Measurements from ENCODE around the gene NTHL1. TPM values are rescaled to one million over a fixed set of nuclear protein-coding genes. Genes with fewer than 3 reads are reported as not detected.

The NTHL1 gene
- total RNA-seq, 6 donors from 2014 or later: 17.8 to 43.6 (median 28.8) TPM

DNA sequence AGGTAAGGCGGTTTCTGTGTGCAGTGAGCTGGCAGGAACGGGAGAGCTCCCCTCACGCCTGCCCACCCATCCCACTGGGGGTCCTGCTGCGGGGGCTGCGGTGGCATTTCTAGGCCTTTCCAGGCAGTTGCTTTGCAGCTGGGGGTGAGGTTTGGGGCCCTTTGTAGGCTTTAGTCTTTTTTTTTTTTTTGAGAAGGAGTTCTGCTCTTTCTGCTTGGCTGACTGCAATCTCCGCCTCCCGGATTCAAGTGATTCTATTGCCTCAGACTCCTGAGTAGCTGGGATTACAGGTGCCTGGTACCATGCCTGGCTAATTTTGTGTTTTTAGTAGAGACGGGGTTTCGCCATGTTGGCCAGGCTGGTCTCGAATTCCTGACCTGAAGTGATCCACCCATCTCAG, 11.2 kb upstream of the NTHL1 start:
- H3K27ac ChIP-seq: no peak overlapping the region

DNA sequence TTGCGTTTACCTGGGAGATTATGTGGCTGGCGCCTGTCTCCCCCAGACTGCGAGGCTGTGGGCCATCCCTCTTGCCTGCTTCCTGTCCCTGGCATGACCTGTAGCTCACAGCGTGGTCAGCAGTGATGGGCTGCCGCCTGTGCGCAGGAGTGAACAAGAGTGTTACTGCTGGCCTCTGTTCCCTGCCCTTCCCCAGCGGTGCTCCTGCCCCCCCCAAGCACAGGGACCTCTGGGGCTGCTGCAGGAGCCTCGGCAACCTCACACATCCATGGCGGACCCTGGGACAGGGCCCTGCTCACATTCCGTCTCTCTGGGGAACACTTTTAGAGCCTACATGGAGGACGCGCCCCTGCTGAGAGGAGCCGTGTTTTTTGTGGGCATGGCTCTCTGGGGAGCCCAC, 10.8 kb upstream of the NTHL1 start:
- DNase-seq: peak in 1 of 2 donors; percentile 44
- WGBS, 2 donors: 83 to 91% methylated on average over 10 to 13 of the region's 13 CpGs
- Histone ChIP-seq H3K27me3 (no peaks in the 10 kb centered on the region), H3K4me3 (no peak overlapping the region), H3K27ac (no peak overlapping the region), H3K4me1 (no peaks in the 10 kb centered on the region), H3K9me3 (no peaks in the 10 kb centered on the region), H3K36me3 (peaks cover 8 to 85% (median 73%) of the 10 kb centered on the region in 4 donors)
- ATAC-seq (ENCODE audit: low FRiP score in 2 of 2): no peak
- TF ChIP-seq POLR2A (IDR thresholded peaks at IDR 0.05) (no peak), POLR2AphosphoS5 (IDR thresholded peaks at IDR 0.05) (no peak)

More for the DNA sequence above, 11.2 kb upstream of the NTHL1 start:
- no peaks in the 10 kb centered on the region for H3K9me3 ChIP-seq
- peak in 1 of 2 donors; percentile 40 for DNase-seq
- H3K27me3 ChIP-seq: no peaks in the 10 kb centered on the region
- no peaks in the 10 kb centered on the region for H3K4me1 ChIP-seq
- TF ChIP-seq POLR2AphosphoS5 (IDR thresholded peaks at IDR 0.05) (no peak), EP300 (IDR thresholded peaks at IDR 0.05) (no peak), POLR2A (IDR thresholded peaks at IDR 0.05) (no peak)
- TF ChIP-seq, protein P1, sequence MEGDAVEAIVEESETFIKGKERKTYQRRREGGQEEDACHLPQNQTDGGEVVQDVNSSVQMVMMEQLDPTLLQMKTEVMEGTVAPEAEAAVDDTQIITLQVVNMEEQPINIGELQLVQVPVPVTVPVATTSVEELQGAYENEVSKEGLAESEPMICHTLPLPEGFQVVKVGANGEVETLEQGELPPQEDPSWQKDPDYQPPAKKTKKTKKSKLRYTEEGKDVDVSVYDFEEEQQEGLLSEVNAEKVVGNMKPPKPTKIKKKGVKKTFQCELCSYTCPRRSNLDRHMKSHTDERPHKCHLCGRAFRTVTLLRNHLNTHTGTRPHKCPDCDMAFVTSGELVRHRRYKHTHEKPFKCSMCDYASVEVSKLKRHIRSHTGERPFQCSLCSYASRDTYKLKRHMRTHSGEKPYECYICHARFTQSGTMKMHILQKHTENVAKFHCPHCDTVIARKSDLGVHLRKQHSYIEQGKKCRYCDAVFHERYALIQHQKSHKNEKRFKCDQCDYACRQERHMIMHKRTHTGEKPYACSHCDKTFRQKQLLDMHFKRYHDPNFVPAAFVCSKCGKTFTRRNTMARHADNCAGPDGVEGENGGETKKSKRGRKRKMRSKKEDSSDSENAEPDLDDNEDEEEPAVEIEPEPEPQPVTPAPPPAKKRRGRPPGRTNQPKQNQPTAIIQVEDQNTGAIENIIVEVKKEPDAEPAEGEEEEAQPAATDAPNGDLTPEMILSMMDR (IDR thresholded peaks at IDR 0.05): no peak
- no peak for ATAC-seq (ENCODE audit: low FRiP score in 2 of 2)
- 96% methylated on average over 7 to 10 of the region's 10 CpGs for WGBS, 2 donors
- peaks cover 3 to 85% (median 73%) of the 10 kb centered on the region in 4 donors for H3K36me3 ChIP-seq
- no peak overlapping the region for H3K4me3 ChIP-seq

DNA sequence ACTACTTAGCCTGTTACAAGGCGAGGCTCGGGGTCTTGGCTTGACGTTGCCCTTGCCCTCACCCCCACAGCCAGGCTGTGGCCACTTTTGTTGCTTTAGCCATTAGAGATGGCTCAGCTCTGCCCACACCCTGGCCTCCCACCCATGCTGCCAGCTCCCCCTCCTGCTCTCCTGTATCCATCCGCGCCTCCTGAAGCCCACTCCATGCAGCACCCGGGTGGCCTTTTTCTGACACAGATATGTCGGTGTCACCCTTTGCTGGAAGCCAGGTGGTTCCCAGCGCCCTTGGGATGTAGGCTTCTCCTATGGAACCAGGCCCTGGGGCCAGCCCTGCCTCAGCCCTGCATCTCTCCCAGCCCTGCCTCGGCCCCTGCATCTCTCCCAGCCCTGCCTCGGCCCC, 9.8 kb upstream of the NTHL1 start:
- Histone ChIP-seq H3K36me3 (peaks cover 11 to 85% (median 70%) of the 10 kb centered on the region in 4 donors), H3K4me3 (no peak overlapping the region), H3K27me3 (no peaks in the 10 kb centered on the region), H3K27ac (no peak overlapping the region), H3K9me3 (no peaks in the 10 kb centered on the region), H3K4me1 (no peaks in the 10 kb centered on the region)
- 92 to 94% methylated on average over 9 of the region's 10 CpGs for WGBS, 2 donors
- DNase-seq (no peak), ATAC-seq (ENCODE audit: low FRiP score in 2 of 2) (no peak)
- TF ChIP-seq EP300 (IDR thresholded peaks at IDR 0.05) (no peak), POLR2AphosphoS5 (IDR thresholded peaks at IDR 0.05) (no peak), POLR2A (IDR thresholded peaks at IDR 0.05) (no peak)
- TF ChIP-seq, protein P1 (IDR thresholded peaks at IDR 0.05): no peak

DNA sequence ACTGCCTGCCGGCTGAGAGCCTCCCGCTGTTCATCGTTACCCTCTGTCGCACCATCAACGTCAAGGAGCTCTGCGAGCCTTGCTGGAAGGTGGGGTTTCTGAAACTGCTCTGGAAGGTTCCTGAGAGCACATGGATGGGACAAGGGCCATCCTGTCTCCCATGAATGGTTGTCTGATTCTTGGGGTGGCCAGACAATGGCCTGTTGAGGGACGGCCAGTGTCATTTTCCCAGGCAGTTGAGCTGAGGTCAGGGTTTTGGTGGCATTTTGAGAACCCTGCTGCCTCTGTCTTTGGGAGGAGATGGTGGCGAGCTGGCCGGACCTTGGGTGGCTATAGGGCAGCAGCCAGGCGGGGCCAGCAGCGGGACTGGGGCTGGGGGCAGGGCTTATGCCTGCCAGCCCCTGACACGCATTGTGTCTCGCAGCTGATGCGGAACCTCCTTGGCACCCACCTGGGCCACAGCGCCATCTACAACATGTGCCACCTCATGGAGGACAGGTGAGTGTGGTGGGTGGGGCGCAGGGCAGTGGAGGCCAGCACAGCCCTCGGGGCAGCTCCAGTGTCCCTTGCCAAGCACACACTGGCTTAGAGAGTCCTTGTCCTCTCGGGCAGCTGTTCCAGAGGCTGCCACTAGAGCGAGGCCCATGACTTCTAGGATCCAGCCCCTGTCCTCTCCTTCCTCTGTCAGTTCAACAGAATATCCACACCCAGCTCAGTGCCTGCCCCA, 9.2 kb upstream of the NTHL1 start:
- ATAC-seq (ENCODE audit: low FRiP score in 2 of 2) (no peak), DNase-seq (peak in 1 of 2 donors; percentile 68)
- Histone ChIP-seq H3K4me3 (no peak overlapping the region), H3K27me3 (no peaks in the 10 kb centered on the region), H3K9me3 (no peaks in the 10 kb centered on the region), H3K36me3 (peaks cover 8 to 84% (median 69%) of the 10 kb centered on the region in 4 donors), H3K4me1 (no peaks in the 10 kb centered on the region), H3K27ac (peak overlapping the region in 1 of 4 donors; percentile 11)
- WGBS, 2 donors: 80 to 94% methylated on average over 1 to 13 of the region's 19 CpGs
- TF ChIP-seq EP300 (IDR thresholded peaks at IDR 0.05): no peak
- TF ChIP-seq, protein P1 (IDR thresholded peaks at IDR 0.05): peak in 3 of 6 experiments; percentile 11 to 29 (median 19)

DNA sequence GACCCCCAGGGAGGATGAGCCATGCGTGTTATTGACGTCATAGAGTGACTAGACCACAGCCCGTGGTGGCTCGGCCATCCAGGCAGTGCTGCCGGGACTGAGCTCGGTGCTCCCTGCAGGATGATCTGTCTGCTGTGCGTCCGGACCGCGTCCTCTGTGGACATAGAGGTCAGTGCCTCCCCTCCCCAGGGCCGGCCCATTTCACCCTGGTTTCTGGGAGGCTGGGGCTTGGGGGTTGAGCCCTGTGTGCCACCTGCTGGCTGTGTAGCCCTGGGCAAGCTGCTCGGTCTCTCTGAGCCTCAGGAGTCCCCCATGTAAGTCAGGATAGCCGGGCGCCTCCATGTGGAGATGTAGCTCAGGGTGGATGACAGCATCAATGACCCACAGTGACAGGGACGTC, 8.4 kb upstream of the NTHL1 start:
- Histone ChIP-seq H3K27ac (no peak overlapping the region), H3K27me3 (no peaks in the 10 kb centered on the region), H3K9me3 (no peaks in the 10 kb centered on the region), H3K4me3 (no peak overlapping the region), H3K4me1 (no peaks in the 10 kb centered on the region), H3K36me3 (peaks cover 13 to 83% (median 67%) of the 10 kb centered on the region in 4 donors)
- DNase-seq: peak; percentile 50 to 66
- TF ChIP-seq POLR2A (IDR thresholded peaks at IDR 0.05) (no peak), EP300 (IDR thresholded peaks at IDR 0.05) (no peak), POLR2AphosphoS5 (IDR thresholded peaks at IDR 0.05) (no peak)
- TF ChIP-seq, protein P1 (IDR thresholded peaks at IDR 0.05): peak in 5 of 6 experiments; percentile 21 to 73 (median 48)
- WGBS, 2 donors: 49 to 70% methylated on average over 6 to 12 of the region's 15 CpGs
- peak; percentile 3 to 11 for ATAC-seq (ENCODE audit: low FRiP score in 2 of 2)
